ENCODE data around the gene CRACR2B.
A peak's percentile ranks its signal among the peaks of the same experiment; 100 is the strongest.

CRACR2B gene

GRCh38 chr11:826227-826621 is 1.5 kb upstream of the CRACR2B start:
- DNase-seq (ENCODE audit: low read depth in 2 of 2): no peak

GRCh38 chr11:826836-827145 is 928 bp upstream of the CRACR2B start:
- DNase-seq (ENCODE audit: low read depth in 2 of 2): no peak

GRCh38 chr11:827146-827896 is 398 bp upstream of the CRACR2B start:
- no peak for DNase-seq (ENCODE audit: low read depth in 2 of 2)

- no peak for DNase-seq (ENCODE audit: low read depth in 2 of 2)
Observed at GRCh38 chr11:828506-829175, 922 bp downstream of the CRACR2B start.

- DNase-seq (ENCODE audit: low read depth in 2 of 2): no peak
Observed at GRCh38 chr11:829176-829846, 1.6 kb downstream of the CRACR2B start.

GRCh38 chr11:829847-830294 is 2.2 kb downstream of the CRACR2B start:
- DNase-seq (ENCODE audit: low read depth in 2 of 2): no peak

GRCh38 chr11:830295-831117 is 2.8 kb downstream of the CRACR2B start:
- DNase-seq (ENCODE audit: low read depth in 2 of 2): peak; percentile 64 to 75

- no peak for DNase-seq (ENCODE audit: low read depth in 2 of 2)
Observed at GRCh38 chr11:831118-831864, 3.6 kb downstream of the CRACR2B start.

- DNase-seq (ENCODE audit: low read depth in 2 of 2): no peak
Observed at GRCh38 chr11:831961-832528, 4.3 kb downstream of the CRACR2B start.

GRCh38 chr11:832529-833113 is 4.9 kb downstream of the CRACR2B start, which contains the start of gene CD151:
Gene CD151 (plus strand): TSS chr11:832952. CDS start chr11:836070, 3,118 bp downstream.
- DNase-seq (ENCODE audit: low read depth in 2 of 2): peak in 1 of 2 donors; percentile 52

- no peak for DNase-seq (ENCODE audit: low read depth in 2 of 2)
Observed at GRCh38 chr11:833114-833791, 5.5 kb downstream of the CRACR2B start.

- DNase-seq (ENCODE audit: low read depth in 2 of 2): no peak
Observed at GRCh38 chr11:833849-834311, 6.2 kb downstream of the CRACR2B start.

GRCh38 chr11:834371-835316 is 6.9 kb downstream of the CRACR2B start:
- DNase-seq (ENCODE audit: low read depth in 2 of 2): no peak

GRCh38 chr11:836274-836673 is 8.6 kb downstream of the CRACR2B start:
- DNase-seq (ENCODE audit: low read depth in 2 of 2): no peak

GRCh38 chr11:836700-837099 is 9.0 kb downstream of the CRACR2B start:
- DNase-seq (ENCODE audit: low read depth in 2 of 2): no peak

GRCh38 chr11:837189-837989 is 9.7 kb downstream of the CRACR2B start:
- no peak for DNase-seq (ENCODE audit: low read depth in 2 of 2)

GRCh38 chr11:837990-838307 is 10.2 kb downstream of the CRACR2B start:
- DNase-seq (ENCODE audit: low read depth in 2 of 2): no peak
